BE2C (cell line): ENCODE measurements around the gene NTHL1.

ENCODE experiments used
- DNase-seq: peaks from one replicate; pipeline ENCODE4 v3.0.0-alpha.2; 2020
- H3K27me3 ChIP-seq: fragments of 250-450 bp; sonication (Bioruptor Pico); 2 replicates; pipeline ENCODE4 v1.5.1; 2020; ENCODE audit warnings: mild to moderate bottlenecking
- H3K36me3 ChIP-seq: fragments of 250-450 bp; sonication (Bioruptor Pico); 2 replicates; pipeline ENCODE4 v1.5.1; 2020; ENCODE audit warnings: mild to moderate bottlenecking
- H3K4me1 ChIP-seq: fragments of 250-450 bp; sonication (Bioruptor Pico); 2 replicates; pipeline ENCODE4 v1.5.1; 2020
- H3K4me3 ChIP-seq: 2 replicates; pipeline ENCODE4 v1.5.1; 2011; ENCODE audit warnings: low read depth, low read length
- H3K9me3 ChIP-seq: fragments of 250-450 bp; sonication (Bioruptor Pico); 2 replicates; pipeline ENCODE4 v1.5.1; 2020
- CTCF ChIP-seq: IDR thresholded peaks from 2 replicates; pipeline ENCODE4 v1.5.1; 2012; ENCODE audit warnings: mild to moderate bottlenecking, low read depth, low read length

The NTHL1 gene

GRCh38 chr16:2078096-2078495 lies 30.5 kb upstream of the NTHL1 start:
- peaks cover 36% of the 10 kb centered on the region for H3K36me3 ChIP-seq
- no peak overlapping the region for H3K4me3 ChIP-seq
- H3K4me1 ChIP-seq: no peaks in the 10 kb centered on the region; the same call in 1 of the 2 replicates
- H3K9me3 ChIP-seq: no peaks in the 10 kb centered on the region
- no peak for DNase-seq
- no peaks in the 10 kb centered on the region for H3K27me3 ChIP-seq
- TF ChIP-seq CTCF: no peak

- no peaks in the 10 kb centered on the region for H3K9me3 ChIP-seq
- H3K27me3 ChIP-seq: no peaks in the 10 kb centered on the region
- H3K4me1 ChIP-seq: no peaks in the 10 kb centered on the region; the same call in 1 of the 2 replicates
- no peak for TF ChIP-seq CTCF
- H3K36me3 ChIP-seq: peaks cover 40% of the 10 kb centered on the region
- no peak for DNase-seq
- no peak overlapping the region for H3K4me3 ChIP-seq
Observed at GRCh38 chr16:2077696-2078095, 30.1 kb upstream of the NTHL1 start.

DNA sequence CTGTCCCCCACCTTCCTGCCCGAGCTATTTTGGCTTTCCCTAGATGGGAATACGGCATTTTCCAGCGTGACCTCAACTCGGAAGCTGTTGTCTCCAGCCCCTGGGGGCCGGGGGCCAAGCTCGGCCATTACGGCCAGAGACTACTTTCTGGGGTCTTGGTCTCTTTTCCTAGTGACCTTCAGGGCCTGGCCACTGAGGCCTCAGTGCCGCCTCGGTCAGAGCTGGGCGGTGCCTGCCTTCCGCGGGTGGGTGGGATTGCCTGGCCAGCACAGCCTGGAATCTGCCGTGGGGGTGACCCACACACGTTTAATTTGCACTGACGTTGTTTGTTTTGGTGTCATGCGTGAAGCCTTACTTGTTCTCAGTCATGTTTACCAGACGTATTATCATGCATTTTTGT lies 29.4 kb upstream of the NTHL1 start:
- no peak for DNase-seq
- Histone ChIP-seq H3K27me3 (no peaks in the 10 kb centered on the region), H3K4me3 (no peak overlapping the region), H3K36me3 (peaks cover 40% of the 10 kb centered on the region), H3K9me3 (no peaks in the 10 kb centered on the region), H3K4me1 (no peaks in the 10 kb centered on the region; the same call in 1 of the 2 replicates)
- TF ChIP-seq CTCF: no peak

DNA sequence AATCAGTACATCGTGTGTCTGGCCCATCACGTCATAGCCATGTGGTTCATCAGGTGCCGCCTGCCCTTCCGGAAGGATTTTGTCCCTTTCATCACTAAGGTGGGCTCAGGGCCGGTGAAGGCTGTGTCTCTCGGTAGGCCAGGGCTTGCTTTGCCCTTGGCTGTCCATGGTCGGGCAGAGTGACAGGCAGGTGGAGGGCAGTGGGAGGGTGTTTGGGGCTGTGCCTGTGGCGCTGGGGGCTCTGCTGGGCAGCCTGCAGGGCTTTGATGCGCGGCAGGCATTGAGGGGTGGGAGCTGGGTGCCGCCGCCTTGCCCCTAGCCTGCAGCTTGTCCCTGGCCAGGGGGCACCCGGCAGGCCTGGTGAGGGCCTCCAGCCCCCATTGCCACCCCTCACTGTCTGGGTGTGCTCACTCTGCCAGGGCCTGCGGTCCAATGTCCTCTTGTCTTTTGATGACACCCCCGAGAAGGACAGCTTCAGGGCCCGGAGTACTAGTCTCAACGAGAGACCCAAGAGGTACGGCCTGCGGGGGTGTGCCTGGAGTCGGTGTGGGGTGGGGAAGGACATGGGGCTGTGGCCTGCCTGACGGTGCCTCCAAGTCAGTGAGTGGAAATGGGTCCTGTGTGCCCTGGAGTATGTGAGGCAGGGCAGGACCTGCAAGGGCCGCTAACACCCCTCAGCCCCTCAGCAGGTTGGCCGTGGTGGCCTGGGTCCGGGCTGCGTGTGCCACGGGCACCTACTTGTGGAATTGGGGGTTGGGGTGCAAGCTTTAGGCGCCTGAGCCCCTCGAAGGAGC lies 28.6 kb upstream of the NTHL1 start:
- DNase-seq: no peak
- H3K9me3 ChIP-seq: no peaks in the 10 kb centered on the region
- peaks cover 33% of the 10 kb centered on the region for H3K36me3 ChIP-seq
- H3K4me3 ChIP-seq: no peak overlapping the region
- no peak for TF ChIP-seq CTCF
- H3K27me3 ChIP-seq: no peaks in the 10 kb centered on the region
- H3K4me1 ChIP-seq: no peaks in the 10 kb centered on the region; the same call in 1 of the 2 replicates

DNA sequence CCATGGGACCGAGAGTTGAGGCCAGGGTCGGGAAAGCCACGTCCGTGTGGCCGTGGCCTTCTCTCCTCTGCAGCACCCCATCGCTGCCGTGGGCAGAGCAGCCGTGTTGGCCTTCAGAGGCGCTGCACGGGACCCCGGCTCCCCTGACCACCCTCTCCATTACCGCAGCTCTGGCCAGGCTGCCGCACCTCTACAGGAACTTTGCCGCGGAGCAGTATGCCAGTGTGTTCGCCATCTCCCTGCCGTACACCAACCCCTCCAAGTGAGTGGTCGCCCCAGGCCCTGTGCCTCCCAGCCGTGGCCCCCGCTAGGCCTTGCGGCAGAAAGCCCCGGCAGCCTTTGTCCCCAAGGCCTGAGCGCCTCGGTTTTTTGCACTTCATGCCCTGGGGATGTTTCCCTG lies 28.0 kb upstream of the NTHL1 start:
- Histone ChIP-seq H3K4me1 (no peaks in the 10 kb centered on the region; the same call in 1 of the 2 replicates), H3K27me3 (no peaks in the 10 kb centered on the region), H3K36me3 (peaks cover 32% of the 10 kb centered on the region), H3K4me3 (no peak overlapping the region), H3K9me3 (no peaks in the 10 kb centered on the region)
- no peak for DNase-seq
- TF ChIP-seq CTCF: no peak

GRCh38 chr16:2074071-2074470 lies 26.4 kb upstream of the NTHL1 start:
- Histone ChIP-seq H3K9me3 (no peaks in the 10 kb centered on the region), H3K4me1 (no peaks in the 10 kb centered on the region; the same call in 1 of the 2 replicates), H3K4me3 (no peak overlapping the region), H3K27me3 (no peaks in the 10 kb centered on the region), H3K36me3 (peaks cover 26% of the 10 kb centered on the region)
- no peak for DNase-seq
- no peak for TF ChIP-seq CTCF
